Activated CD8-positive, alpha-beta T cell treated with anti-CD3 and anti-CD28 coated beads, Interleukin-2, amount 10 ng/mL, durations not matched to agents 7 days and 5 days (primary cell): Measurements from ENCODE around the gene DTNA. TPM values are rescaled to one million over a fixed set of nuclear protein-coding genes. Genes with fewer than 3 reads are reported as not detected.

Source experiments
- ATAC-seq: fragments of 150-1000 bp; cut with Tn5 transposase; one replicate; pipeline ENCODE4 v1.10.0; 2021; ENCODE audit warnings: moderate library complexity
- CTCF ChIA-PET: fragments of 350-600 bp; sonication (Branson Sonifier 250); formaldehyde crosslinking; loops from one replicate; lab custom pipeline; 2021; ENCODE audit warnings: antibody characterized with exemption; lab: Charles Lee
- POLR2A ChIA-PET: fragments of 350-600 bp; sonication (Branson Sonifier 250); formaldehyde crosslinking; loops from one replicate; lab custom pipeline; 2021; ENCODE audit warnings: antibody characterized with exemption; lab: Charles Lee
- DNase-seq: peaks from one replicate; pipeline ENCODE4 v3.0.0-alpha.2; 2020
- H3K27ac Mint-ChIP-seq: one replicate; pipeline ENCODE4 v1.8.0; 2021; ENCODE audit warnings: mild to moderate bottlenecking, mixed read lengths
- H3K27me3 Mint-ChIP-seq: one replicate; pipeline ENCODE4 v1.8.0; 2021; ENCODE audit warnings: low read depth, mixed read lengths
- H3K36me3 Mint-ChIP-seq: one replicate; pipeline ENCODE4 v1.8.0; 2021; ENCODE audit warnings: low read depth, mixed read lengths
- H3K4me1 Mint-ChIP-seq: one replicate; pipeline ENCODE4 v1.8.0; 2021; ENCODE audit warnings: low read depth, mixed read lengths
- H3K4me3 Mint-ChIP-seq: one replicate; pipeline ENCODE4 v1.8.0; 2021; ENCODE audit warnings: mild to moderate bottlenecking, mixed read lengths
- H3K9me3 Mint-ChIP-seq: one replicate; pipeline ENCODE4 v1.8.0; 2022; ENCODE audit warnings: mixed read lengths; ENCODE audit not compliant: insufficient read depth
- total RNA-seq, 2 experiments: library from RNA; stranded (reverse); gene quantifications; one replicate each; pipeline ENCODE4 v1.2.3, GENCODE V29; 2021

The DTNA gene
- total RNA-seq, 2 experiments from 2014 or later, result not detected

- no peaks in the 10 kb centered on the region for H3K36me3 Mint-ChIP-seq
- DNase-seq, result no peak
- peaks cover 10% of the 10 kb centered on the region for H3K27me3 Mint-ChIP-seq
- H3K4me3 Mint-ChIP-seq, result no peak overlapping the region
- H3K4me1 Mint-ChIP-seq, result no peaks in the 10 kb centered on the region
- H3K9me3 Mint-ChIP-seq, result no peaks in the 10 kb centered on the region
- ChIA-PET CTCF (no interaction called here), POLR2A (no interaction called here)
- no peak overlapping the region for H3K27ac Mint-ChIP-seq
- ATAC-seq, result no peak
Measured at GRCh38 chr18:34816183-34816582, 106.1 kb downstream of the DTNA start.

- no peaks in the 10 kb centered on the region for H3K9me3 Mint-ChIP-seq
- no peak overlapping the region for H3K27ac Mint-ChIP-seq
- H3K27me3 Mint-ChIP-seq, result peaks cover 10% of the 10 kb centered on the region
- DNase-seq (no peak), ATAC-seq (no peak)
- POLR2A ChIA-PET, result no interaction called here
- no peak overlapping the region for H3K4me3 Mint-ChIP-seq
- no peaks in the 10 kb centered on the region for H3K4me1 Mint-ChIP-seq
- CTCF ChIA-PET, result no interaction called here
- H3K36me3 Mint-ChIP-seq, result no peaks in the 10 kb centered on the region
Measured at GRCh38 chr18:34817636-34818035, 107.5 kb downstream of the DTNA start.

GRCh38 chr18:34818064-34818463 is 108.0 kb downstream of the DTNA start:
- CTCF ChIA-PET, result no interaction called here
- H3K4me1 Mint-ChIP-seq, result no peaks in the 10 kb centered on the region
- H3K36me3 Mint-ChIP-seq, result no peaks in the 10 kb centered on the region
- no peak overlapping the region for H3K4me3 Mint-ChIP-seq
- no peak overlapping the region for H3K27ac Mint-ChIP-seq
- H3K27me3 Mint-ChIP-seq, result peaks cover 10% of the 10 kb centered on the region
- ATAC-seq (no peak), DNase-seq (no peak)
- POLR2A ChIA-PET, result no interaction called here
- H3K9me3 Mint-ChIP-seq, result no peaks in the 10 kb centered on the region

GRCh38 chr18:34820360-34821065 is 110.4 kb downstream of the DTNA start:
- no peak for ATAC-seq

GRCh38 chr18:34821669-34822210 is 111.6 kb downstream of the DTNA start:
- CTCF ChIA-PET, result interaction anchor here (1.2 to 1.3 kb wide), 2 partner anchors 13 to 17 kb away, joined by 4 to 6 read pairs; no protein-coding TSS in a partner anchor
- Mint-ChIP-seq H3K4me3 (no peak overlapping the region), H3K27me3 (peaks cover 5% of the 10 kb centered on the region), H3K9me3 (no peaks in the 10 kb centered on the region), H3K4me1 (no peaks in the 10 kb centered on the region), H3K27ac (no peak overlapping the region), H3K36me3 (no peaks in the 10 kb centered on the region)
- POLR2A ChIA-PET, result no interaction called here
- DNase-seq (no peak), ATAC-seq (no peak)

More at GRCh38 chr18:34820360-34821065, 110.4 kb downstream of the DTNA start:
- peaks cover 9% of the 10 kb centered on the region for H3K27me3 Mint-ChIP-seq
- CTCF ChIA-PET, result no interaction called here
- H3K9me3 Mint-ChIP-seq, result no peaks in the 10 kb centered on the region
- no peak overlapping the region for H3K4me3 Mint-ChIP-seq
- H3K4me1 Mint-ChIP-seq, result no peaks in the 10 kb centered on the region
- no peak overlapping the region for H3K27ac Mint-ChIP-seq
- POLR2A ChIA-PET, result no interaction called here
- no peak for DNase-seq
- H3K36me3 Mint-ChIP-seq, result no peaks in the 10 kb centered on the region

GRCh38 chr18:34828093-34828492 is 118.0 kb downstream of the DTNA start:
- CTCF ChIA-PET, result no interaction called here
- H3K9me3 Mint-ChIP-seq, result no peaks in the 10 kb centered on the region
- no peak for DNase-seq

DNA sequence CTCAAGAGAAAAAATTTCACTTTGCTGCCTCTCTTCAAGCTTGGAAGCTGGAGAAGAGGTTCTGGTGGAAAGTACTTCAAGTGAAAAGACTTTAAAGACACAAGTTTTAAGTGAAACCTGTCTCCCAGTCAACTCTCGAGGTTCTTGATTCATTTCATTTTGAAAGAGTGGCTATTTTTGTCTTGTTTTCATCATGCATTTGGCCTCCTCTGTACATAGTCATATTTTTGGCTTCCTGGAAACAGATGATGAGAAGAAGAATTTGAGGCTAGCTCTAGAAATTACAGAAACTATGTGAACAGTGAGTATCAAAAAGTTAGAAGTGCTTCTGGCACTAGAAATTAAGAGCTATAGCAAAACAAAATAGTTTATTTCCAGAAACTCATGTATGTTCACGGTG is 124.8 kb downstream of the DTNA start:
- Mint-ChIP-seq H3K36me3 (no peaks in the 10 kb centered on the region), H3K27me3 (no peaks in the 10 kb centered on the region), H3K4me1 (peaks cover 3% of the 10 kb centered on the region), H3K4me3 (no peak overlapping the region), H3K27ac (no peak overlapping the region), H3K9me3 (no peaks in the 10 kb centered on the region)
- ChIA-PET CTCF (interaction anchor here (1.4 kb wide), 1 partner anchor 13 kb away, joined by 6 read pairs; no protein-coding TSS in a partner anchor), POLR2A (no interaction called here)
- ATAC-seq, result no peak
- no peak for DNase-seq

More at GRCh38 chr18:34828093-34828492, 118.0 kb downstream of the DTNA start:
- Mint-ChIP-seq H3K27ac (no peak overlapping the region), H3K4me1 (no peaks in the 10 kb centered on the region), H3K4me3 (no peak overlapping the region), H3K36me3 (no peaks in the 10 kb centered on the region), H3K27me3 (no peaks in the 10 kb centered on the region)
- no peak for ATAC-seq
- POLR2A ChIA-PET, result no interaction called here

DNA sequence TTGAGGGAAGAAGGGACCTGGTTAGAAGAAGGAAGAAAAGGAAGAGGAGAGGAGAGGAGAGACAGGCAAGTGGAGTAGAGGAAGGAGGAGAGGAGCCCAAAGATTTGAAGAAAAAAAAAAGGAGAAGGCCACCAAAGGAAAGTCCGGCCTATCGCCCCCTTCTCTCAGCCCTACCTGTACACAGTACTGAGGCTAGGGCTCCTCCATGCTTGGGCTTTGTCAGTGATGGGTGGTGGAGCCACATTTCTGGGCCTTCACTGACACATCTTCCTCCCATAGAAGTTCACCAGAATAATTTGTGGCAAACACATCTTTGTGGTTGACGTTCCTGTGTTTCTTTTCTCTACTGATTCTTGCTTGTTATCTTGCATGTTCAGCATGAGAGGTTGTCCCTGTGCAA is 125.4 kb downstream of the DTNA start:
- peaks cover 3% of the 10 kb centered on the region for H3K4me1 Mint-ChIP-seq
- no peak overlapping the region for H3K27ac Mint-ChIP-seq
- H3K36me3 Mint-ChIP-seq, result no peaks in the 10 kb centered on the region
- H3K4me3 Mint-ChIP-seq, result no peak overlapping the region
- ATAC-seq (no peak), DNase-seq (no peak)
- H3K9me3 Mint-ChIP-seq, result no peaks in the 10 kb centered on the region
- ChIA-PET CTCF (no interaction called here), POLR2A (no interaction called here)
- peaks cover 1% of the 10 kb centered on the region for H3K27me3 Mint-ChIP-seq

- ChIA-PET POLR2A (no interaction called here), CTCF (interaction anchor here (1.5 kb wide), 1 partner anchor 52 kb away, joined by 3 read pairs; no protein-coding TSS in a partner anchor)
- DNase-seq (no peak), ATAC-seq (no peak)
- no peak overlapping the region for H3K4me3 Mint-ChIP-seq
- no peak overlapping the region for H3K27ac Mint-ChIP-seq
- H3K9me3 Mint-ChIP-seq, result no peaks in the 10 kb centered on the region
- H3K4me1 Mint-ChIP-seq, result peaks cover 3% of the 10 kb centered on the region
- no peaks in the 10 kb centered on the region for H3K36me3 Mint-ChIP-seq
- H3K27me3 Mint-ChIP-seq, result peaks cover 4% of the 10 kb centered on the region
Measured at GRCh38 chr18:34837769-34838272, 127.7 kb downstream of the DTNA start.

DNA sequence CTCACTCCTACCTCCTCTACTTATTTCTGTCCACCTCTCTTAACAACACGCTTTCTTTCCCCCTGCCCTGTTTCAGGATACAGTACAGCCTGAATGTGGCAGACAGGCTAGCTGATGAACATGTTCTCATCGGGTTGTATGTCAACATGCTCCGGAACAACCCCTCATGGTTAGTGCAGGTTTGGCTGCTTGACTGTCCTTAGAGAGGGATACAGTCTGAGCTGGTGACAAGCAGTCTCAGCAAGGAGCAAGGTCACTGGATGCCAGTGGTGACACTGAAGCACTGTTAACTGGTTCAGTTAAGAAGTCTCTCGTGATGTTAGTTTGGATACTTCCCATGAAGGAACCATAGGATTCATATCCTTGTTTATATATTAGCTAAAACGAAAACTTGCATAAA is 128.6 kb downstream of the DTNA start:
- Mint-ChIP-seq H3K27ac (no peak overlapping the region), H3K4me3 (no peak overlapping the region), H3K4me1 (peaks cover 3% of the 10 kb centered on the region), H3K36me3 (no peaks in the 10 kb centered on the region), H3K9me3 (no peaks in the 10 kb centered on the region), H3K27me3 (peaks cover 4% of the 10 kb centered on the region)
- DNase-seq, result no peak
- no peak for ATAC-seq
- POLR2A ChIA-PET, result no interaction called here
- CTCF ChIA-PET, result no interaction called here

- H3K9me3 Mint-ChIP-seq, result no peaks in the 10 kb centered on the region
- CTCF ChIA-PET, result interaction anchor here (1.3 kb wide), 1 partner anchor 10 kb away, joined by 3 read pairs; no protein-coding TSS in a partner anchor
- no peaks in the 10 kb centered on the region for H3K4me1 Mint-ChIP-seq
- H3K4me3 Mint-ChIP-seq, result no peak overlapping the region
- POLR2A ChIA-PET, result no interaction called here
- no peaks in the 10 kb centered on the region for H3K36me3 Mint-ChIP-seq
- DNase-seq (no peak), ATAC-seq (no peak)
- H3K27me3 Mint-ChIP-seq, result peaks cover 4% of the 10 kb centered on the region
- H3K27ac Mint-ChIP-seq, result no peak overlapping the region
Measured at GRCh38 chr18:34840256-34840826, 130.2 kb downstream of the DTNA start.

- no peaks in the 10 kb centered on the region for H3K4me1 Mint-ChIP-seq
- no peaks in the 10 kb centered on the region for H3K36me3 Mint-ChIP-seq
- no peak for ATAC-seq
- peaks cover 4% of the 10 kb centered on the region for H3K27me3 Mint-ChIP-seq
- no peak overlapping the region for H3K27ac Mint-ChIP-seq
- ChIA-PET CTCF (interaction anchor here (1.1 to 1.3 kb wide), 2 partner anchors 8 to 32 kb away, joined by 3 to 4 read pairs; no protein-coding TSS in a partner anchor), POLR2A (interaction anchor here (0.6 kb wide), 1 partner anchor 1827 kb away, joined by 3 read pairs; no protein-coding TSS in a partner anchor)
- DNase-seq, result no peak
- no peaks in the 10 kb centered on the region for H3K9me3 Mint-ChIP-seq
- H3K4me3 Mint-ChIP-seq, result no peak overlapping the region
Measured at GRCh38 chr18:34841891-34842290, 131.8 kb downstream of the DTNA start.
